ENCODE data around the gene CDHR2. TPM values are rescaled to one million over a fixed set of nuclear protein-coding genes. Genes with fewer than 3 reads are reported as not detected.

The CDHR2 gene
- total RNA-seq, 1 experiment from 2014 or later: 0.63 TPM

DNA sequence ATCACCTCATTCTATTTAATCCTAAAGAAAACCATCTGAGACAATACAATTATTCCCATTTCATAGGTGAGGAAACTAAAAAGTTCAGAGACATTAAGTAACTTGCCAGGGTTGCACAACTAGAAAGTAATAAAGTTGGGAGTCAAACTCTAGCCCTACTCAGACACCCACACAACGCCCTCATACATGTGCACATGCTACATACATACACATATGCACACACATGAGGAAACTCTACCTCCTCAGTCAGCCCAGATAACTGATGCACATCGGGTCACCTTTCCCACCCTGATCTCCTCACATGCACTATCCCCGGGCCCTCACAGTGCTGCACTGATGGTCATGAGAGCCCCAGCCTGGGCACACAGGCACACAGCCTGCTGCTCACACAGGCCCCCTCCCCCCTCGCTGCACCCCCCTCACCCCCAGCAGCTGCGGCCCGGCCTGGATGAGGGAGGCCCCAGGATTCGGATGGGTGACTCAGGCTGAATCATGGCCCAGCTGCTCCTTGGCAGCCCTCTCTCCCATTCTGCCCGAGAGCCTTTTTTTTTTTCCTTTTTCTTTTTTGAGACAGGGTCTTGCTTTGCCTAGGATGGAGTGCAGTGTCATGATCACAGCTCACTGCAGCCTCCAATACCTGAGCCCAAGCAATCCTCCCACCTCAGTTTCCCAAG lies 65.8 kb downstream of the CDHR2 start (continued):
- TF ChIP-seq, protein P1, sequence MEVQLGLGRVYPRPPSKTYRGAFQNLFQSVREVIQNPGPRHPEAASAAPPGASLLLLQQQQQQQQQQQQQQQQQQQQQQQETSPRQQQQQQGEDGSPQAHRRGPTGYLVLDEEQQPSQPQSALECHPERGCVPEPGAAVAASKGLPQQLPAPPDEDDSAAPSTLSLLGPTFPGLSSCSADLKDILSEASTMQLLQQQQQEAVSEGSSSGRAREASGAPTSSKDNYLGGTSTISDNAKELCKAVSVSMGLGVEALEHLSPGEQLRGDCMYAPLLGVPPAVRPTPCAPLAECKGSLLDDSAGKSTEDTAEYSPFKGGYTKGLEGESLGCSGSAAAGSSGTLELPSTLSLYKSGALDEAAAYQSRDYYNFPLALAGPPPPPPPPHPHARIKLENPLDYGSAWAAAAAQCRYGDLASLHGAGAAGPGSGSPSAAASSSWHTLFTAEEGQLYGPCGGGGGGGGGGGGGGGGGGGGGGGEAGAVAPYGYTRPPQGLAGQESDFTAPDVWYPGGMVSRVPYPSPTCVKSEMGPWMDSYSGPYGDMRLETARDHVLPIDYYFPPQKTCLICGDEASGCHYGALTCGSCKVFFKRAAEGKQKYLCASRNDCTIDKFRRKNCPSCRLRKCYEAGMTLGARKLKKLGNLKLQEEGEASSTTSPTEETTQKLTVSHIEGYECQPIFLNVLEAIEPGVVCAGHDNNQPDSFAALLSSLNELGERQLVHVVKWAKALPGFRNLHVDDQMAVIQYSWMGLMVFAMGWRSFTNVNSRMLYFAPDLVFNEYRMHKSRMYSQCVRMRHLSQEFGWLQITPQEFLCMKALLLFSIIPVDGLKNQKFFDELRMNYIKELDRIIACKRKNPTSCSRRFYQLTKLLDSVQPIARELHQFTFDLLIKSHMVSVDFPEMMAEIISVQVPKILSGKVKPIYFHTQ (CRISPR knock-in tag; IDR thresholded peaks at IDR 0.05): no peak
- no peak for TF ChIP-seq ERG (CRISPR knock-in tag; IDR thresholded peaks at IDR 0.05)
- no peak for TF ChIP-seq MXD4 (CRISPR knock-in tag; IDR thresholded peaks at IDR 0.05; ENCODE audit: borderline replicate concordance)
- no peak for TF ChIP-seq ATF1 (CRISPR knock-in tag; IDR thresholded peaks at IDR 0.05)
- no peak for TF ChIP-seq FOXP1 (CRISPR knock-in tag; IDR thresholded peaks at IDR 0.05; ENCODE audit: borderline replicate concordance)

DNA sequence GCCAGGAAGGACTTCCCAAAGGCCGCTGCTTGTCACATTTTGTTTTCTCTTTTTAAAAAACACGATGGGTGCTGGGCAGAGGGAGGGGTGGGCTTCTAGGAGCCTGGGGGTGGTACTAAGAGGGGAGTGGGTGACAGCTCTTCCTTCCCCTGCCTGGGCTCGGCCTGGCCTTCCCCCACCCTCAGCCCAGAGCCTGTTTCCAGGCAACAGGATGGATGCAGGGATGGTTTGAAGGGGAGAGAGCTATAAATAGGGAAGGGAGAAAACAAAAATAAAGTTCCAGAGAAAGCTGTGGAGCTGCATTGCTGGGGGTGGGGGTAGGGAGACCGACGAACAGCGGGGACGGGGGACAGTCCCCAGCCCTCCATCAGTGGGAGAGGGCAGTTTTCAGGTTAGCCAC lies 67.4 kb downstream of the CDHR2 start:
- no peak overlapping the region for H3K4me3 Mint-ChIP-seq
- H3K4me1 Mint-ChIP-seq: peaks cover 15% of the 10 kb centered on the region
- no peaks in the 10 kb centered on the region for H3K36me3 Mint-ChIP-seq
- no peaks in the 10 kb centered on the region for H3K9me3 Mint-ChIP-seq
- no peak overlapping the region for H3K27ac Mint-ChIP-seq
- ChIA-PET CTCF (no interaction called here), POLR2A (no interaction called here)
- ATAC-seq: no peak
- peaks cover 71% of the 10 kb centered on the region for H3K27me3 Mint-ChIP-seq (ENCODE audit: low read depth)
- no peak for DNase-seq (ENCODE audit: low spot score)
- TF ChIP-seq RELA (CRISPR knock-in tag; IDR thresholded peaks at IDR 0.05; ENCODE audit: borderline replicate concordance): no peak
- TF ChIP-seq, protein P2, sequence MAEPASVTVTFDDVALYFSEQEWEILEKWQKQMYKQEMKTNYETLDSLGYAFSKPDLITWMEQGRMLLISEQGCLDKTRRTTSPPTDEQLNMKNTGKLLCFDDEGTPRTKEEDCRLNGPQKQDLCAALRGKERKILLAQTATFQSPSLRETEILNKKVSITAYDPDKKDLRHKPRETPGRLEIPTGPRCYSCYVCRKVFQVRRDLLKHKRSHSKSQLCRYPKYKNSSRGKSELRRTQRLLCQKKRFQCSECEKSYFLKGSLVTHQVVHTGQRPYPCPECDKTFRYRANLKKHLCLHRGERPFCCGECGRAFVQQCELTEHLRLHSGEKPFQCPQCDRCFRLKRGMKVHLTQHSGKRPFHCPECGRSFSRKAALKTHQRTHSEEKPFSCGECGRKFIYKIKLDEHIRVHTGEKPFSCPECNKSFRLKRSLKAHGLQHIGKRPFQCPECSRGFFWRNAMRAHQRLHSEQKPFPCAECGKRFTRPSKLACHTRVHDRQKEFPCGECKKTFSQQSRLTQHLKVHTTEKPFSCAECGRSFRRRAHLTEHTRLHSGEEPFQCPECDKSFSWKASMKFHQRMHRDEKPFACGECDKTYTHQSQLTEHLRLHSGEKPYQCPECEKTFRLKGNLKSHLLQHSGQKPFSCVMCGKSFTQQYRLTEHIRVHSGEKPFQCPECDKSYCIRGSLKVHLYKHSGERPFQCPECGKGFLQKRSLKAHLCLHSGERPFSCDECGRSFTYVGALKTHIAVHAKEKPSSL (CRISPR knock-in tag; conservative IDR thresholded peaks at IDR 0.05): no peak
- no peak for TF ChIP-seq NFE2L1 (CRISPR knock-in tag; IDR thresholded peaks at IDR 0.05)
- TF ChIP-seq E2F1 (CRISPR knock-in tag; IDR thresholded peaks at IDR 0.05): no peak
- TF ChIP-seq SOX15 (CRISPR knock-in tag; IDR thresholded peaks at IDR 0.05): no peak
- TF ChIP-seq E2F5 (CRISPR knock-in tag; IDR thresholded peaks at IDR 0.05): no peak
- TF ChIP-seq USF1 (CRISPR knock-in tag; IDR thresholded peaks at IDR 0.05): no peak
- TF ChIP-seq EMX1 (CRISPR knock-in tag; IDR thresholded peaks at IDR 0.05): no peak
- no peak for TF ChIP-seq IRF1 (CRISPR knock-in tag; IDR thresholded peaks at IDR 0.05)
- no peak for TF ChIP-seq ZSCAN18 (CRISPR knock-in tag; IDR thresholded peaks at IDR 0.05)
- TF ChIP-seq ZBTB21 (CRISPR knock-in tag; IDR thresholded peaks at IDR 0.05; ENCODE audit: borderline replicate concordance): no peak
- TF ChIP-seq SMAD4 (CRISPR knock-in tag; IDR thresholded peaks at IDR 0.05): no peak
- no peak for TF ChIP-seq TP53 (CRISPR knock-in tag; IDR thresholded peaks at IDR 0.05)
- TF ChIP-seq SMAD3 (CRISPR knock-in tag; IDR thresholded peaks at IDR 0.05; ENCODE audit: borderline replicate concordance): no peak
- TF ChIP-seq ATF6 (CRISPR knock-in tag; IDR thresholded peaks at IDR 0.05): no peak
